Measurements from ENCODE around the gene SULT1E1. TPM values are rescaled to one million over a fixed set of nuclear protein-coding genes. Genes with fewer than 3 reads are reported as not detected.

Gene SULT1E1
- total and polyA plus RNA-seq, 10 of the 15 experiments (the other 5 are each of a cell fraction or from before 2014, with no cell fraction given), result not detected

DNA sequence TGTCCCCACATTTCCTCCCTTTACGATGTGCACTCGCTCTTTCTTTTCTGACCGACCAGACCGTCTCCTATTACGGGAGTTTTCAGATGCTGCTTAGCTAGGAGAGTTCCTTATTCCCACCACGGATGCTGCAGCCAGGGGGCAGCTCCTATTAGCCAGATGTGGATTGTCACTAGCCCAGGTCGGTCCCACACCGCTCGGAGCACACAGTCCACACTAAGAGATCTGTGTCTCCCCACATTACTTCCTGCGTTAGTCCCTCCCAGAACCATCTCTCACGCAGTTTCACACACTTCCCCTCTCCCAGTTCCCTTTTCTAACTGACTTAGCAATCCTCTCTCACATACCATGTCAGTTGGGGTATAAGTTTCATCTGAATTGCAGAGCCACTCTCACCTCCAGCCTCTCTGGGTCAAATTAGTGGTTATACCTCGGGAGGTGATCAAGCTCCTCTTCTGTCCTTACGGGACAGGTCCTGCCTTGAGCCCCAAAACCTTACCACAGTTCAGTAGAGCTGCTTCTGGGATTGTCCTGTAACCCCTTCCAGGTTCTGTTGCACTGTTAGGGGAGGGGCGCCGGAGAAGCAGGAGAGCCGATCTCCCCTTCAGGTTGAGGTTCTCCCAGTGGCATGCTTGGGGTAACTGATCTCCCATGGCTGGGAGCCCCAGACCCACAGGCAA is 28.2 kb downstream of the SULT1E1 start (continued):
- TF ChIP-seq SIX5 (IDR thresholded peaks at IDR 0.05; ENCODE audit: low read depth, low read length, severe bottlenecking) (no peak), YBX1 (IDR thresholded peaks at IDR 0.05) (no peak), BCL11A (IDR thresholded peaks at IDR 0.05; ENCODE audit: low read depth, low read length) (peak; percentile 44; the same call in 1 of the 2 replicates), CEBPB (IDR thresholded peaks at IDR 0.05; ENCODE audit: borderline replicate concordance in 1 of 2, low read depth in 2 of 2, low read length in 2 of 2) (no peak), USF2 (IDR thresholded peaks at IDR 0.05; ENCODE audit: borderline replicate concordance, low read depth, low read length) (no peak), EED (IDR thresholded peaks at IDR 0.05; ENCODE audit: low read depth) (peak; percentile 65; the same call in 1 of the 2 replicates), NR2C1 (IDR thresholded peaks at IDR 0.05) (no peak), RUNX3 (IDR thresholded peaks at IDR 0.05; ENCODE audit: low read length) (peak; percentile 61), MTA3 (IDR thresholded peaks at IDR 0.05; ENCODE audit: borderline replicate concordance, low read length) (no peak), RAD21 (IDR thresholded peaks at IDR 0.05; ENCODE audit: insufficient read depth, low read depth, low read length) (no peak), ETV6 (conservative IDR thresholded peaks at IDR 0.05 in 1 of 2, IDR thresholded peaks at IDR 0.05 in 1 of 2; ENCODE audit: borderline replicate concordance in 1 of 2, low read depth in 1 of 2) (peak in 1 of 2 experiments; percentile 49; a peak in 1 of 4 replicates), HCFC1 (IDR thresholded peaks at IDR 0.05; ENCODE audit: low read length) (no peak), ATF7 (IDR thresholded peaks at IDR 0.05; ENCODE audit: low read depth) (no peak), BACH1 (IDR thresholded peaks at IDR 0.05; ENCODE audit: borderline replicate concordance) (no peak), NRF1 (conservative IDR thresholded peaks at IDR 0.05; ENCODE audit: low read depth, low read length) (no peak), HDGF (IDR thresholded peaks at IDR 0.05) (no peak), SMARCA5 (IDR thresholded peaks at IDR 0.05) (no peak), MXI1 (IDR thresholded peaks at IDR 0.05; ENCODE audit: low read depth, low read length) (no peak), MTA2 (IDR thresholded peaks at IDR 0.05; ENCODE audit: low read depth) (peak; percentile 44; the same call in 1 of the 2 replicates), EGR1 (IDR thresholded peaks at IDR 0.05; ENCODE audit: borderline replicate concordance in 1 of 2, low read depth in 2 of 2, low read length in 2 of 2) (no peak), FOXM1 (IDR thresholded peaks at IDR 0.05; ENCODE audit: low read depth, low read length) (no peak), SKIL (IDR thresholded peaks at IDR 0.05; ENCODE audit: low read depth, poor library complexity, severe bottlenecking) (no peak), JUNB (IDR thresholded peaks at IDR 0.05) (no peak), ASH2L (IDR thresholded peaks at IDR 0.05; ENCODE audit: borderline replicate concordance, low read depth) (no peak), CREM (IDR thresholded peaks at IDR 0.05; ENCODE audit: low read depth) (peak; percentile 24; the same call in 1 of the 2 replicates)
- TF ChIP-seq, protein P1, sequence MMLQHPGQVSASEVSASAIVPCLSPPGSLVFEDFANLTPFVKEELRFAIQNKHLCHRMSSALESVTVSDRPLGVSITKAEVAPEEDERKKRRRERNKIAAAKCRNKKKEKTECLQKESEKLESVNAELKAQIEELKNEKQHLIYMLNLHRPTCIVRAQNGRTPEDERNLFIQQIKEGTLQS (IDR thresholded peaks at IDR 0.05; ENCODE audit: borderline replicate concordance, extremely low read depth, low read depth, low read length), result no peak
- TF ChIP-seq, protein P2, sequence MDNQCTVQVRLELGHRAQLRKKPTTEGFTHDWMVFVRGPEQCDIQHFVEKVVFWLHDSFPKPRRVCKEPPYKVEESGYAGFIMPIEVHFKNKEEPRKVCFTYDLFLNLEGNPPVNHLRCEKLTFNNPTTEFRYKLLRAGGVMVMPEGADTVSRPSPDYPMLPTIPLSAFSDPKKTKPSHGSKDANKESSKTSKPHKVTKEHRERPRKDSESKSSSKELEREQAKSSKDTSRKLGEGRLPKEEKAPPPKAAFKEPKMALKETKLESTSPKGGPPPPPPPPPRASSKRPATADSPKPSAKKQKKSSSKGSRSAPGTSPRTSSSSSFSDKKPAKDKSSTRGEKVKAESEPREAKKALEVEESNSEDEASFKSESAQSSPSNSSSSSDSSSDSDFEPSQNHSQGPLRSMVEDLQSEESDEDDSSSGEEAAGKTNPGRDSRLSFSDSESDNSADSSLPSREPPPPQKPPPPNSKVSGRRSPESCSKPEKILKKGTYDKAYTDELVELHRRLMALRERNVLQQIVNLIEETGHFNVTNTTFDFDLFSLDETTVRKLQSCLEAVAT (IDR thresholded peaks at IDR 0.05), result no peak

Data from GM12878 (cell line).